Measurements from ENCODE around the gene IGSF9B. TPM values are rescaled to one million over a fixed set of nuclear protein-coding genes. Genes with fewer than 3 reads are reported as not detected.

The IGSF9B gene
- total RNA-seq, 1 donor from 2014 or later = 1.3 TPM

DNA sequence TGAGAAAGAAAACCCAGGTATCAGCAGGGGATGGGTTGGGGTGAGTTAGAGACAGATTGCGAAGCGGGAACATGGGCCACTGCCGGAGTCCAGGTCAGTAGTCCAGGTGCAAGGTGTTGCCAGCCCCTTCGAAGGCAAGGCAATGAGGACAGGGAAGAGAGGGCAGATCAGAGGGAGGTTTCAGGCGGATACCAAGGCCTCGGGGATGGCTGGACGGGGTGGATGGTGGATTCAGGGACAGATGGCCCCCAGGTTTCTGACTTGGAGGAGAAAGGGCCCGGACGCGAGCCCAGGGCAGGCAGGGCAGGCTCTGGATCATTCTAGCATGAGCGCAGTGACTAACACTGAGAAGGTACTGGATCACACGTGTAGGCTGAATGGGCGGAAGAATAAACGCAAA, 25.4 kb upstream of the IGSF9B start:
- Mint-ChIP-seq H3K36me3 (no peaks in the 10 kb centered on the region), H3K9me3 (no peaks in the 10 kb centered on the region), H3K27me3 (ENCODE audit: insufficient read depth, low read depth) (peaks cover 26% of the 10 kb centered on the region), H3K4me1 (peaks cover 11% of the 10 kb centered on the region), H3K27ac (no peak overlapping the region), H3K4me3 (no peak overlapping the region)
- Histone ChIP-seq H3K79me2 (ENCODE audit: low read depth) (no peaks in the 10 kb centered on the region), H3F3A (ENCODE audit: low read depth) (no peaks in the 10 kb centered on the region), H3K4me2 (no peak overlapping the region), H3K9me3 (ENCODE audit: low read depth) (no peaks in the 10 kb centered on the region), H3K36me3 (no peaks in the 10 kb centered on the region), H3K27me3 (no peaks in the 10 kb centered on the region), H3K4me1 (no peaks in the 10 kb centered on the region), H4K20me1 (ENCODE audit: low read depth) (no peaks in the 10 kb centered on the region), H3K27ac (no peak overlapping the region), H3K9ac (no peak overlapping the region), H2AFZ (replicated peaks) (no peak overlapping the region), H3K4me3 (no peak overlapping the region)
- DNase-seq (ENCODE audit: low spot score) = no peak
- TF ChIP-seq, protein P1, sequence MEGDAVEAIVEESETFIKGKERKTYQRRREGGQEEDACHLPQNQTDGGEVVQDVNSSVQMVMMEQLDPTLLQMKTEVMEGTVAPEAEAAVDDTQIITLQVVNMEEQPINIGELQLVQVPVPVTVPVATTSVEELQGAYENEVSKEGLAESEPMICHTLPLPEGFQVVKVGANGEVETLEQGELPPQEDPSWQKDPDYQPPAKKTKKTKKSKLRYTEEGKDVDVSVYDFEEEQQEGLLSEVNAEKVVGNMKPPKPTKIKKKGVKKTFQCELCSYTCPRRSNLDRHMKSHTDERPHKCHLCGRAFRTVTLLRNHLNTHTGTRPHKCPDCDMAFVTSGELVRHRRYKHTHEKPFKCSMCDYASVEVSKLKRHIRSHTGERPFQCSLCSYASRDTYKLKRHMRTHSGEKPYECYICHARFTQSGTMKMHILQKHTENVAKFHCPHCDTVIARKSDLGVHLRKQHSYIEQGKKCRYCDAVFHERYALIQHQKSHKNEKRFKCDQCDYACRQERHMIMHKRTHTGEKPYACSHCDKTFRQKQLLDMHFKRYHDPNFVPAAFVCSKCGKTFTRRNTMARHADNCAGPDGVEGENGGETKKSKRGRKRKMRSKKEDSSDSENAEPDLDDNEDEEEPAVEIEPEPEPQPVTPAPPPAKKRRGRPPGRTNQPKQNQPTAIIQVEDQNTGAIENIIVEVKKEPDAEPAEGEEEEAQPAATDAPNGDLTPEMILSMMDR (IDR thresholded peaks at IDR 0.05) = no peak
- TF ChIP-seq EZH2phosphoT487 (IDR thresholded peaks at IDR 0.05) = no peak
- TF ChIP-seq EZH2 (IDR thresholded peaks at IDR 0.05) = no peak

DNA sequence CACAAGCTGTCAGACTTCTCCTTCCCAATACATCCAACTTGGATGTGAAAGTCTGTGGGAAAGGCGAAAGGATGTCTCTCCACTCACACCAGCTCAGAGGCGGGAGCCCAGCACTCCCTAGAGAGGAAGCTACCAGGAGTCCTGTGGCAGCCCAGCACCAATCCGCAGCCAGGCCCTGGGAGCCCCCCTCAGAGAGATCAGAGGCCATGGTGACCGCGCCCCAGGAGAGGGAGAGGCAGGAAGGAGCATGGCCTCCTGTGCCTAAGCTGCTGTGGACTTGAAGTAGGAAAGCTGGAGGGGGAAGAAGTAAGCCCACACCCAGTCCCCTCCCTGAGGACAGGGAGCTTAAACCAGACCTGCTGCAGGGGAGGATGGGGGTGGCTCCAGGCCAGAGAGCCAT, 24.4 kb upstream of the IGSF9B start:
- peaks cover 23% of the 10 kb centered on the region for H3K27me3 Mint-ChIP-seq (ENCODE audit: insufficient read depth, low read depth)
- Histone ChIP-seq H4K20me1 (ENCODE audit: low read depth) (no peaks in the 10 kb centered on the region), H3K4me1 (no peaks in the 10 kb centered on the region), H3F3A (ENCODE audit: low read depth) (no peaks in the 10 kb centered on the region), H3K79me2 (ENCODE audit: low read depth) (no peaks in the 10 kb centered on the region), H3K4me2 (no peak overlapping the region), H3K27ac (no peak overlapping the region), H2AFZ (replicated peaks) (no peak overlapping the region), H3K9ac (no peak overlapping the region), H3K9me3 (ENCODE audit: low read depth) (no peaks in the 10 kb centered on the region), H3K4me3 (no peak overlapping the region), H3K27me3 (peaks cover 4% of the 10 kb centered on the region), H3K36me3 (no peaks in the 10 kb centered on the region)
- no peaks in the 10 kb centered on the region for H3K9me3 Mint-ChIP-seq
- peaks cover 5% of the 10 kb centered on the region for H3K4me1 Mint-ChIP-seq
- DNase-seq (ENCODE audit: low spot score) = no peak
- no peaks in the 10 kb centered on the region for H3K36me3 Mint-ChIP-seq
- H3K4me3 Mint-ChIP-seq = no peak overlapping the region
- TF ChIP-seq EZH2phosphoT487 (IDR thresholded peaks at IDR 0.05) (no peak), EZH2 (IDR thresholded peaks at IDR 0.05) (no peak)
- TF ChIP-seq, protein P1 (IDR thresholded peaks at IDR 0.05) = no peak
- no peak overlapping the region for H3K27ac Mint-ChIP-seq

DNA sequence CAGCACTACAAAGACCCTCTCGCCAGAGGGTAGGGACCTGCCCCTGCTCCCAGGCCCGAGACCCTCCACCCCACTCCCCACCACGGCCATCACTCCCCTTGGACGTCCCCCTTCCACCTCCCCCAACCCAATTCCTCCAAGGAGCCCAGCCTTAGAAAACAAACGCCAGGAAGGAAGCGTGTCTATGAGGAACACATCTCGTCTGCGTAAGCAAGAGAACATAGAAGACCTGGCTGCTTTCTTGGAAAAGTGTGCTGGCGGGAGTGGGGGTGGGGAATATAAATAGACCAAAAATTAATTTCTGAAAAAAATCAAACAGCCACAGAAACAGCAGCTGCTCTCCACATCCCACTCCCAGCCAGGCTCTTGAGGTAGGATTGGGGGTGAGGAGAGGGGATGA, 23.9 kb upstream of the IGSF9B start:
- Histone ChIP-seq H3K36me3 (no peaks in the 10 kb centered on the region), H3K27ac (no peak overlapping the region), H3K4me3 (no peak overlapping the region), H3K27me3 (peaks cover 5% of the 10 kb centered on the region), H3K79me2 (ENCODE audit: low read depth) (no peaks in the 10 kb centered on the region), H3K9me3 (ENCODE audit: low read depth) (no peaks in the 10 kb centered on the region), H3K9ac (no peak overlapping the region), H2AFZ (replicated peaks) (no peak overlapping the region), H4K20me1 (ENCODE audit: low read depth) (no peaks in the 10 kb centered on the region), H3K4me1 (no peaks in the 10 kb centered on the region), H3K4me2 (no peak overlapping the region), H3F3A (ENCODE audit: low read depth) (no peaks in the 10 kb centered on the region)
- no peak for DNase-seq (ENCODE audit: low spot score)
- Mint-ChIP-seq H3K9me3 (no peaks in the 10 kb centered on the region), H3K27me3 (ENCODE audit: insufficient read depth, low read depth) (peaks cover 19% of the 10 kb centered on the region), H3K27ac (no peak overlapping the region), H3K4me1 (peaks cover 3% of the 10 kb centered on the region), H3K4me3 (no peak overlapping the region), H3K36me3 (no peaks in the 10 kb centered on the region)
- TF ChIP-seq EZH2 (IDR thresholded peaks at IDR 0.05) (no peak), EZH2phosphoT487 (IDR thresholded peaks at IDR 0.05) (no peak)
- TF ChIP-seq, protein P1 (IDR thresholded peaks at IDR 0.05) = no peak

All from neural progenitor cell (in vitro differentiated cells).